HG02623 (cell line): Measurements from ENCODE around the gene SPAG6.
"Not testable (repeated sequence)": the region's sequence is repeated elsewhere in the genome, so short reads cannot be mapped to it uniquely, and the experiment has no call there.

ENCODE experiments used
- ATAC-seq: cut with Tn5 transposase; IDR thresholded peaks from one replicate; pipeline ENCODE4 v1.9.1; 2021; ENCODE audit warnings: moderate library complexity; ENCODE audit not compliant: unreplicated experiment

SPAG6 gene

DNA sequence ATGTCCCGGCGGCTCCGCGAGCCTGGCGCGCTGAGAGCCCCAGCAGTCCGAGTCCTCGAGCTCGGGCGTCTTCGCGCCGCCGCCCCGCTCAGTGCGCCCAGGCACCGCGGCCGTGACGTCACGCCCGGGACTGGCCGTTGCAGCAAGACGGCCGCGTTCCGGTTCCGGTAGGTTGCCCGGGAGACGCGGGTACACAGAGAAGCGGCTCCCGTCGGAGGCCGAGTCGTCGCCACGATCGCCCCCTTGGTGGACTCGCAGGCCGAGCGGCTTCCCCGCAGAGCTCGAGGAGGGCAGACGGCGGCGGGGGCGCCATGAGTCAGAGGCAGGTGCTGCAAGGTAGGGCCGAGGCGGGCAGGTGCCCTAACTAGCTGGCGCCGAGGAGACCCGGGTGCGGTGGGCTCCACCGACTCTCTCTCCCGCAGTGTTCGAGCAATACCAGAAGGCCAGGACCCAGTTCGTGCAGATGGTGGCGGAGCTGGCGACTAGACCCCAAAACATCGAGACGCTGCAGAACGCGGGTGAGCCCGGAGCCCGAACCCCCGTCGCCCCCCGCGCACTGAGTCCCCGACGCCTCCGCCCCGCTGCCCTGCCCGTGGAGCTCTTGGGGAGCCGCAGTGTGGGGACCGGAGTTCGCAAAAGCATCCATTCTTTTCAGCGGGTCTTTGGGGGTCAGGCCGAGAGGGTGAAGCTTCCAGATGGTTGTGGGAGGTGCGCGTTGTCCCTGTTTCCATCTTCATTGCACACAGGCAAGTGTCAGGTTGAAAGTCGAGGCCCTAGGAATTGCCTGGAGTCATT, at the start of gene SPAG6:
SPAG6 (plus strand) TSS at position 196 of the 795 bp plus-strand sequence; CDS start at position 312, 116 bp downstream.
- ATAC-seq, result no peak

DNA sequence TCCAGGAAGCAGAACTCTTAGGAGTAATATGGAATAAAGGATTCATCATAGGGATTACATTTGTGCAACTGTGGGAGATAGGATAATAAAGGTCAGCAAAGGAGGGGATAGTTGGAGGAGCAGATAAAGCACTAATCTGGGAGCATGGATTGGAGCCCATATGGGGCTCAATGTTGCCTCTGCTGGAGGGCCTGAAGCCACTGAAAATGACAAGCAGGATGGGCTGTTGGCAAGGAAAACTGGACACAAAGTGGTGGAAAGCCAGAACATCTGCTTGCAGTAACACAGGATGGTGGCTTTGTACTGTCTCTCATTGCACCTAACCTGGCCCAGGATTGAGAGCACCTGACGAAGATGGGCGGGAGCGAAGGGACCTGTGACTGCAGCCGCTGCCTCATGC, 44.1 kb upstream of the SPAG6 start:
- ATAC-seq, result no peak

DNA sequence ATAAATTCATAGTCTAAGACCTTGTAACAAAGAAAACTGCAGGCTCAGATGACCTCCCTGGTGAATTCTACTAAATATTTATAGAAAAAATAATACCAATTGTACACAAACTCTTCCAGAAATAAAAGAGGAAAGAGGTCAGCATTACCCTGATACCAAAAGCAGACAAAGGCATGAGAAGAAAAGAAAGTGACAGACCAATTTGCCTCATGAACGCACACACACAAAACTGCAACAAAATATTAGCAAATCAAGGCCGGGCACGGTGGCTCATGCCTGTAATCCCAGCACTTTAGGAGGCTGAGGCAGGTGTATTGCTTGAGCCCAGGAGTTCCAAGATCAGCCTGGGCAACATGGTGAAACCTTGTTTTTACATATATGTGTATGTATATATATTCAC, 41.8 kb upstream of the SPAG6 start:
- no peak for ATAC-seq

DNA sequence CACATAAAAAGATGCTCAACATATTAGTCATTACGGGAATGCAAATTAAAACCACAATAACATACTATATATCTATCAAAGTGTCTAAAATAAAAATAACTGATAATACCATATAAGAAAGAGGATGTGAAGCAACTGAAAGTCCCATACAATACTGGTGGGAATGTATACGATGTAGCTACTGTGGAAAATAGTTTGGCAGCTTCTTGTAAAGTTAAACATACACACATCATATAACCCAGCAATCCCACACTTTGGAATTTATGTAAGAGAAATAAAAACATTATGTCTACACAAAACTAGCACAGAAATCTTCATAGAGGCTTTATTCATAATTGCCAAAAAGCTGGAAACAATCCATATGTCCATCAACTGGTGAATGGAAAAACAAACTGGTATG, 39.6 kb upstream of the SPAG6 start:
- no peak for ATAC-seq

DNA sequence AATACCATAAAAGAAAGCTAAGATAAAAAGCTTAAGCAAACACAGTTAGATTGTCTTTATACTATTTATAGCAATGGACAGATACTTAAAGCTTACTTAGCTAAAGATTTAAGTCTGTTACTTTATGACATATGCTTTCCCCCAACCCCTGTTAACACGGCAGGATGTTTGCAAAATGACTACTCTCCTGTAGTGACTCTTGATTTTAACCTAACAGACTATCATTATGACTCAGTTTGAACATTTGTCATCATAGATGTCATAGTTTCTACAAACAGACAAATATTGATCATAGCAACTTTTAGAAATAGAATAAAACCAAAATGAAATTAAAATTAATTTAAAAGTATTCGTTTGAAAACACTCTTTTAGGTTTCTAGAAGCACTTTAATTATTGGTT, 36.9 kb upstream of the SPAG6 start:
- peak; percentile 95 for ATAC-seq

DNA sequence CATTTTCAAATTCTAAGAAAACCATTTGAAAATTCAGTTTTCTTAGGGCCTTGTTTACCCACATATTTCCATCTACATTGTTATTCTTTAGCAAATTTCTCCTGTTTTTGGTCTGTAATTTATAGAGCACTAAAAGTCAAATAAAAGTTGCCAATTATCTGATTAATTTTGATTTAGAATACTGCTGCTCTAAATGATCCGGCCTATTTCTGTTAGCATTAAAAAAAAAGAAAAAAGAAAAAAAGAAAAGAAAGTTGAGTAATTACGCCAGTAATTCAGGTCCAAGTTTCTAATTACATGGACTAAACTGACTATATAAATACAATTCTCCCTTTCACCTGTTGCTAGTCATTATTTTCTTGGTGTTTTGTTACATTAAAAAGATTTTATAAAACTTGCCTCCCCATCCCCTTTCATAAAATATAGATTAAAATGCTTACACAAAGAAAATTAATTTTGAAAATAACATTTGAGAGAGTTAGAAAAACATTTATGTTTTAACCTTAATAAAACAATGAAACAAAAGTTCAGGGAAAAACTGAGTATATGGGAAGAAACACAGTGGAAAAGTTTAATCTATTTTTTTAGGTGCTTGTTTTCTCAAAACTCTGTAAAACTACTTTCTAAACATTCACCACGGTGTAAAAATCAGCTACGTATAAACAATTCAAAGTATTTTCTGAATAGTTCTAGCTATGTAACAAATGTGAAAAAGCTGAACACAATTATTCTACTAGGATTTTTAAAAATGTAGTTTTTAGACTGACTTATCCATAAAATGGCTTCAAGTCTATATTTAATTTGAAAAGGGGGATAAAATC, 35.9 kb upstream of the SPAG6 start:
- no peak for ATAC-seq

DNA sequence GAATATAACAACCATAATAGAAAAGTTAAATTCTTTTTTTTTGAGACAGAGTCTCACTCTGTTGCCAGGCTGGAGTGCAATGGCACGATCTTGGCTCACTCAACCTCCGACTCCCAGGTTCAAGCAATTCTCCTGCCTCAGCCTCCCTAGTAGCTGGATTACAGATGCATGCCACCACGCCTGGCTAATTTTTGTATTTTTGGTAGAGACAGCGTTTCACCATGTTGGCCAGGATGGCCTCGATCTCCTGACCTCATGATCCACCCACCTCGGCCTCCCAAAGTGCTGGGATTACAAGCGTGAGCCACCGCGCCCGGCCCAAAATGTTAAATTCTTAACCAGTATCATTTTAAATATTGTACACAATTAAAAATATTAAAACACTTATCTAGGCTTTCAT, 35.3 kb upstream of the SPAG6 start:
- not testable (repeated sequence) for ATAC-seq

DNA sequence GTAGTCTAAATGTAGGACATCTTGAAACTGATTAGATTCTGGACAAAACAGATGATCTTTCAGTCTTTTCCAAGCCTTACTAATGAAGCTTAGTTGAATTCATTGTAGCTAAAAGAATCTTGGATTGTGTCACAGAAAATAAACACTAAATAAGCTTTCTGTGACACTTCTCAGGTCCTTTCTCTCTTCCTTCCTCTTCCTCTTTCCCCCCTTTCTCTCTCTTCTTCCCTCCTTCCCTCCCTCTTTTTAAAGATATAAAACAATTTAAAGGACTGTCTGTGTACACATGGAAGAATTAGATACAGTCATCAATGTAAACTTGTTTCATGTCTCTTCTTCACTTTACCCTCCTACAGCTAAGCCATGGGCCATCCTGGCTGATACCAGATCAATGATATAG, 34.4 kb upstream of the SPAG6 start:
- ATAC-seq, result no peak

DNA sequence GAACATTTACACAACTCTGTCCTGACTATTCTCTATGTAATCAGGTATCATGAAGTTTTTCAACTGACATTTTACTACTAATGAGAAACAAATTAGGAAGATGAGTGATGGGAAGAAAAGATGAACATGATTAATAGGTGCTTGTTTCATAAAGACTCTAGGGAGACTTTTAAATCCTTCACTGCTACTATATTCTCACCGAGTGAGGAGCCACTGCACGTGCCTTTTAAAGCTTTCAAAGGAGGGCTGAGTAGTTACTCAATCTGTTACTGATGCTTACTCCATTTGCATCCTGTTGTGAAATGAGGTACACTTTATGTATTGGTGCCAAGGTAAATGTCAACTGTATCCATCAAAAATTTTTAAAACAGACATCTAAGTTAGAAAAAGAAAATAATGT, 30.4 kb upstream of the SPAG6 start:
- ATAC-seq, result no peak

DNA sequence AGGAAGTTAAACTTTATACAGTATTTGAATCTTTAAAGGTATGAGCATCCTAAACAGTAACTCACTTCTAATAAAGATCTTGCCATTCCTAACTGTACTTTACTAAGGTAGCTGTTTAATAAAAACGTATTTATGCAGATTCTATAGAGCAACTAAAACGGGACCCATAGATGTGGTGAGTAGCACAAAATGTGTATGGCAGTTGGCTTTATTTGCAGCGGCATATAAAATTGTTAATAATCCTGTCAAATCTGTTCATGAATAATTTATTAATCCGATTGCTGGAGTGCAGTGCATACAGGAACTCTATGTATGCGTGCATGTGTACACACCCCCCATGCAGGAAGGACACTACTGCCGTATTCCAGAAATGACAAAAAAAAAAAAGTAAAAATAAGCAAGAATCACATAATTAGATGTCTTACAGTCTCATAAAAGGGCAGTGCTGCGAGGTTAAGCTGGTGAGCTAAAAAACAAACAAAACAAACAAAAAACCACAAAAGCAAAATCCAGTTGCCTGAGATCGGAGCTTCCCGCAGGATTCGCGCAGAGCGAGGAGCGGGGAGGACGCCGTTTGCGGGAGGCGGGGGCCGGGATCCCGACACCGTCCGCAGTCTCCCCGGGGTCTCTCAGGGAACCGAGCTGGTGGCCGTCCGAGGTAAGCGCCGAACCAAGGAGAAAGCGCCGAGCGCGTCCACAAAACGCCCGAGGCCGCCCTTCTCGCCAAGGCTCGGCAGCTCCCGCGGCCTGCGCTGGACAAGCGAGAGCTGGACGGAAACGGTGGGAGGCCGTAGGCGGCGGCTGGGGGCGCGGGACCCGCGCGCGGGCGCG, 29.6 kb upstream of the SPAG6 start:
- peak; percentile 17 for ATAC-seq

DNA sequence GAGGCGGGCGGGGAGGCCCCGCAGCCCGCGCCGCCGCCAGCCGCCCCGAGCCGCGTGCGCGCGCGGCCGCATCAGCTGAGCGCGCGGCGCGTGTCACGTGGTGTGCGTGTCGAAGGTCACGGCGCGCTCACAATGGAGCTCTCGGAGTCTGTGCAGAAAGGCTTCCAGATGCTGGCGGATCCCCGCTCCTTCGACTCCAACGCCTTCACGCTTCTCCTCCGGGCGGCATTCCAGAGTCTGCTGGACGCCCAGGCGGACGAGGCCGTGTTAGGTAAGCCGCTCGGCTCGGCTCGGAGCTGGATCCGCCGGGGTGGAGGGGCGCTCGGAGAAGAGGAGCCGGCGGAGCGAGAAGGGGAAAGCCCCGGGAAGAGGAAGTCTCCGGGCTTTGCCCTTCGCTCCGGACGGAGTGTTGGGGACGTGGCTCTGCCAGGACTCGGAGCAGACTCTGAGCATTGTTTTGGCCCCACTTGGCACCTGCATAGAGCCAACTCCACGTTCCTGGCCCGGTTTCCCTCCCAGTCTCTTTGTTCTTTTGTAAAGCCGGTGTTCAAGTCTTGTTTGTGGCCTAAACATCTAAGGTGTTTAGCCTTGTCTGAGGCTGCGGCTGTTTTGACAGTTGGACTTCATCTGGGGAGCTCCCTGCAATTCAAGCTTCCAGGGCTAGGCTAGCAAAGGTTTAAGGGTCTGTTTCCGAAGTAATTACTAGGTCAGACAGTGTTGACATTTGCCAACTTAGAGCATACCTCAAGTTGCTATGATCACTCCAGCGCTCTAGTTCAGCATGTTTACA, 28.8 kb upstream of the SPAG6 start, which contains the start of gene COMMD3:
COMMD3 (plus strand) TSS at position 103 of the 790 bp plus-strand sequence; CDS start at position 133, 30 bp downstream.
- ATAC-seq, result peak; percentile 59

DNA sequence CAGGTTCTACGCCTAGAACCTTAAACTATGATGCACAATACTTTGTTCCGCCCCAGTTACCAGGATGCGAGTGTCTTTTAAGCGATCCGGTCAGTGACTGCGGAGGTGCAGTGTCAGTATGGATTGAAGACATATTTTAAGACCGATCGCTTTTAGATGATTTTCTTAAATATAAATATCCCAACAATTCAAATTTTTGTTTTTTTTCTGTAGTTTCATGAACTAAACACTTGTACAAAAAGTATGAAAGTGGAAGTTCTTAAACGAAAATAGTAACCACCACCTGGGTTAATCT, 28.3 kb upstream of the SPAG6 start:
- ATAC-seq, result peak; percentile 22

DNA sequence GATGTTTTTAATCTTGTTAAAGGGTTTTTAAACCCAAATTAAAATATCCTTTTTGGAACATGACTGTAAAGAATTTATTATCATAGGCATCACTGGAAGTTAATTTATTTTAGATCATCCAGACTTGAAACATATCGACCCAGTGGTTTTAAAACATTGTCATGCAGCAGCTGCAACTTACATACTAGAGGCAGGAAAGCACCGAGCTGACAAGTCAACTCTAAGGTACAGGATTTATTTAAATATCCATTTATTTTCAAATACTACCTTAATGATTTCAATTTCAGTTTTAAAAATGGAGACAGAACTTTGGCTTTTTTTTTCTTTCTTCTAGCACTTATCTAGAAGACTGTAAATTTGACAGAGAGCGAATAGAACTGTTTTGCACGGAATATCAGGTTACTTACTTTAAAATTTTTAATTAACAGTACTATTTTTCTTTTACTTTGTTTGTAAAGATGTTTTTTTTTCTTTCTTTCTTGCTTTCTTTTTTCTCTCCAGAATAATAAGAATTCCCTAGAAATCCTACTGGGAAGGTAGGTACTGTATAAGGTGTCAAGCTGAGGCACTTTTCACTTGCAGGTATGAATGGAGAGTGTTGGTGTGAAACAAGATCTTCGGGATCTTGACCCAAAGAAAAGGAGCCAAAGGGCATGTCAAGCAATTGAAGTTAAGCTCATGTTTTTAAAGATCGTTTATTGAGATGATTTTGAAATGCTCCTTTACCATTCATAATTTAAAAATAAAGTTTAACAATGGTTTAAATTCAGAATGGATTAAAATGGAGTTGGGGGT, 27.3 kb upstream of the SPAG6 start:
- ATAC-seq, result no peak

DNA sequence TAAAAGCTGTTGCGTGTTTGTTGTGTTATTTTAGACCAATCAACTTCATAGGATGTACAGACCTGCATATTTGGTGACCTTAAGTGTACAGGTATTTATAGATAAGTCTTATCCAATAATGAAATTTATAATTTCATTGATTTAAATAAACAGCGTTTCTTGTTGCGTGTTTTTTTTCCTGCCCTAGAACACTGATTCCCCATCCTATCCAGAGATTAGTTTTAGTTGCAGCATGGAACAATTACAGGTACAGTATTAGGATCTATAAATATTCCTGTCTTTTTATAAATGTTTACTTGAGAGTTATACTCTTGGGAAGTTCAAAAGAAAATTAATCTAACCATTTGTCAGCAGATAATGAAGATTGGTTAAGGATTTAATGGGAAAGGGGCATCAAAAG, 26.5 kb upstream of the SPAG6 start:
- no peak for ATAC-seq

DNA sequence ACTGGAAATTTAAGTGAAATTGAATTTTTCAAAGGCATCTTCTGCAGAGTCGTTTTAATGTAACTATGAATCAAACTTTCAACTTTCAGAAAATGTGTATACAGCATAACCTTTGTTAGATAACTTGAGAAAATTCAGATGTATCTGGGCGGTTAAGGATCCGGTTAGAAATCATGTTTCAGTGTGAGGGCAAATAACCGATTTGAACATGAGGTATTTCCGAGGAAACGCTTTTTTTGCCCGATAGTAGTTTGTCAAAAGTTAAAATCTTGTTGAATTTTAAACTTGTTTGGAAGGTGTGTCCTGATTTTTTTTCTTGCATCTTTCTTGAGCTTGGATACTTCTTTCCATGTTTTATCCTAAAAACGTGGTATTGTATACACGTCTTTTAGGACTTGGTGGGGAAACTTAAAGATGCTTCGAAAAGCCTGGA, 25.7 kb upstream of the SPAG6 start:
- no peak for ATAC-seq

DNA sequence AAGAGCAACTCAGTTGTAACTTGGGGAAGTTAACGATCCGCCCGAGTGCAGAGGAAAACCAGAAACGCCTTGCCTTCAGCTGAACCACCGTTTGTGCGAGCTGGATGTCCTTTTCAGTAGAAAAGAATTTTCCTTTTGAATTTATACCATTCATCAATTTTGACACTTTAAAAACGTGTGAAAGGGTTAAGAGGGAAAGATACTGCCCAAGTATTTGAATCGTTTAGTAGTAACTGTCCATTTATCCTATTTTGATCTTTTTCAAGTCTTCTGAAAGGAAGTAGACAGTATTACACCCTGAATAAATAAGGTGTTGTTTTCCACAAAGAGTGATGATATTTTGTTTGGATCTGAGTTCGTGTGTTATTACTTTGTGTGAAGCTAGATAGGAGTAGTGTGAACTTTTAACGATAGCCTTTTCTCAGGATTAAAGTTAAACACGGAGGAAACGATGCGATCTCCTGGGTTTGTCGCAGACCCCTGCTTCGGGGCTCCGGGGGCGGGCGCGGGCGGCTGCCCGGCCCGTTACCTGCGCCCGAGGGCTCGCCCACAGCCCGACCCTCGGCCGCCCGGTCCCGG, 25.2 kb upstream of the SPAG6 start:
- ATAC-seq, result no peak

DNA sequence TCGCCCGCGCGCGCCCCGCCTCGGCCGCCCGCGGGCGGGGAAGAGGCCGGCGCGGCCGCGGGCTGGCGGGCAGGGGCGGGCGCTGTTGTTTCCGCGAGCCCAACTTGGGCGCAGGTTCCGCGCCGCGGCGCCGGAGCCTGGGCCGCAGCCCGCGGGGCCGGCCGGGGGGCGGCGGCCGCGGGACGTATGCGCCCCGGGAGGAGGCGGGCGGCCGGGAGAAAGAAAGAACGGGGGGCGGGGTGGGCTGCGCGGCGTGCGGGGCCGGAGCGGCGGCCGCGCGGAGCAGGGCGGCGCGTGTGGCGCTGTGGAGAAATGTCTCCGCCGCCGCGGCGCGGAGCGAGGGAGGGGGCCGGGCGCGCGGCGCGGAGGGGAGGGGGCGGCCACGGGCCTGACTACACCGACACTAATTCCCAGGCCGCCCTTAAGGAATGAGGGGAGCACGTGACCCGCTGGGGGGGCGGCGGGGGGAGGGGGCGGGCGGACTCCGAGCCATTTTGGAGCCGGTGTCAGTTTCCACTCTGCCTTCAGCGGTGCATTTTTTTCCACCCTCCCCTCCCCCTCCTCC, 24.6 kb upstream of the SPAG6 start, which contains the start of gene BMI1:
BMI1 (plus strand) TSS at position 509 of the 565 bp plus-strand sequence. CDS start 5,351 bp downstream, outside the sequence.
- ATAC-seq, result peak; percentile 25

DNA sequence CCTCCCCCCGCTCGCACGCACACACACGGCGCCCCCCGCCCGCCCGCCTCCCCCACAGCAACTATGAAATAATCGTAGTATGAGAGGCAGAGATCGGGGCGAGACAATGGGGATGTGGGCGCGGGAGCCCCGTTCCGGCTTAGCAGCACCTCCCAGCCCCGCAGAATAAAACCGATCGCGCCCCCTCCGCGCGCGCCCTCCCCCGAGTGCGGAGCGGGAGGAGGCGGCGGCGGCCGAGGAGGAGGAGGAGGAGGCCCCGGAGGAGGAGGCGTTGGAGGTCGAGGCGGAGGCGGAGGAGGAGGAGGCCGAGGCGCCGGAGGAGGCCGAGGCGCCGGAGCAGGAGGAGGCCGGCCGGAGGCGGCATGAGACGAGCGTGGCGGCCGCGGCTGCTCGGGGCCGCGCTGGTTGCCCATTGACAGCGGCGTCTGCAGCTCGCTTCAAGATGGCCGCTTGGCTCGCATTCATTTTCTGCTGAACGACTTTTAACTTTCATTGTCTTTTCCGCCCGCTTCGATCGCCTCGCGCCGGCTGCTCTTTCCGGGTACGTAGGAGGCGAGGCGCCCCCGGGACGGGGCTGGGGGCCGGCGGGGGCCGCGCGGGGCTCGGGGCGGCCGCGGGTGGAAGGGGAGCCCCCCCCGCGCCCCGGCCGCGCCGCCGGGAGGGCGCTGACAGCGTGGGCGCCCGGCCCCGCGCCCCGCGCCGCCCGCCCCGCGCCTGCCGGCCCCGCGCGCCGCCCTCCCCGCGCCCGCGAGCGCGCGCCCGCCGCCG, 24.0 kb upstream of the SPAG6 start:
- no peak for ATAC-seq
